Measurements from ENCODE around the gene TRIM7. TPM values are rescaled to one million over a fixed set of nuclear protein-coding genes. Genes with fewer than 3 reads are reported as not detected.

Gene TRIM7
- total RNA-seq, 4 donors from 2014 or later, result 3.7 to 12.1 (median 10.6) TPM

- 43% methylated on average over 8 of the region's 8 CpGs for WGBS, 2 donors
- Histone ChIP-seq H3K27me3 (no peaks in the 10 kb centered on the region), H3K4me3 (peak overlapping the region in 1 of 4 donors; percentile 67), H3K36me3 (no peaks in the 10 kb centered on the region), H3K27ac (peak overlapping the region in 3 of 4 donors; percentile 90 to 92 (median 91)), H3K4me1 (peaks cover 0 to 34% (median 3%) of the 10 kb centered on the region in 4 donors), H3K9me3 (no peaks in the 10 kb centered on the region)
- DNase-seq (ENCODE audit: low spot score in 2 of 2), result no peak
- no peak for TF ChIP-seq EP300 (IDR thresholded peaks at IDR 0.05)
These were observed 18.0 kb downstream of the TRIM7 start for GRCh38 chr5:181186986-181187499.

DNA sequence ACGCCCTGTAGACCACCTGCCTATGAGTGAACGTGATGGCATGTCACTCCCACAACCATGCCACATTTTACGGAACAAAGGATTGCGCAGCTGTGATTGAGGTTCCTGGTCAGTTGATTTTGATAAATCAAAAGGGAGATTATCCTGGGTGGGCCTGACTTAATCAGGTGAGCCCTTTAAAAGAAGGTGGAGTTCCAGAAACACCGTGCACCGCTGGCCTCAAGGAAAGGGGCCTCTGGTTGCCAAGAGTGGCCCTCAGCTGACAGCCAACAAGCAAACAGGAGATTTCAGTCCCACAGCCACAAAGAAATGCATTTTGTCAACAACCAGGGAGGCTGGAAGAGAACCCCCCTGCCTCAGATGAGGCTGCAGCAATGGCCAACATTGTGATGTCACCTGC, 19.0 kb downstream of the TRIM7 start:
- Histone ChIP-seq H3K27me3 (no peaks in the 10 kb centered on the region), H3K9me3 (no peaks in the 10 kb centered on the region), H3K27ac (no peak overlapping the region), H3K4me3 (no peak overlapping the region), H3K4me1 (peaks cover 0 to 38% (median 3%) of the 10 kb centered on the region in 4 donors), H3K36me3 (no peaks in the 10 kb centered on the region)
- 92 to 94% methylated on average over 6 of the region's 6 CpGs for WGBS, 2 donors
- no peak for TF ChIP-seq EP300 (IDR thresholded peaks at IDR 0.05)
- TF ChIP-seq POLR2A (IDR thresholded peaks at IDR 0.05), result no peak
- TF ChIP-seq CTCF (IDR thresholded peaks at IDR 0.05), result no peak
- DNase-seq (ENCODE audit: low spot score in 2 of 2), result no peak

- 91 to 96% methylated on average over 13 of the region's 13 CpGs for WGBS, 2 donors
- no peak overlapping the region for H3K27ac ChIP-seq
- H3K36me3 ChIP-seq, result no peaks in the 10 kb centered on the region
- no peak overlapping the region for H3K4me3 ChIP-seq
- no peaks in the 10 kb centered on the region for H3K9me3 ChIP-seq
- no peak for DNase-seq (ENCODE audit: low spot score in 2 of 2)
- H3K4me1 ChIP-seq, result peaks cover 0 to 35% (median 3%) of the 10 kb centered on the region in 4 donors
- H3K27me3 ChIP-seq, result no peaks in the 10 kb centered on the region
- TF ChIP-seq POLR2A (IDR thresholded peaks at IDR 0.05) (no peak), EP300 (IDR thresholded peaks at IDR 0.05) (no peak), CTCF (IDR thresholded peaks at IDR 0.05) (no peak)
These were observed 19.4 kb downstream of the TRIM7 start for GRCh38 chr5:181185560-181185959.

DNA sequence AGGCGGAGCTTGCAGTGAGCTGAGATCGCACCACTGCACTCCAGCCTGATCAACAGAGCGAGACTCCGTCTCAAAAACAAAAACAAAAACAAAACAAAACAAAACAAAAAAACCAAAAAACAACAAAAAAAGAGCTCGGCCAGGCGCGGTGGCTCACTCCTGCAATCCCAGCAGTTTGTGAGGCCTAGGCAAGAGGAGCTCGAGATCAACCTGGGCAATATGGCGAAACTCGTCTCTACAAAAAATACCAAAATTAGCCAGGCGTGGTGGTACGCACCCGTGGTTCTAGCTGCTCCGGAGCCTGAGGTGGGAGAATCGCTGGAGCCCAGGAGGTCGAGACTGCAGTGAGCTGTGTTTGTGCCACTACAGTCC, 20.2 kb downstream of the TRIM7 start:
- TF ChIP-seq POLR2A (IDR thresholded peaks at IDR 0.05) (no peak), CTCF (IDR thresholded peaks at IDR 0.05) (no peak), EP300 (IDR thresholded peaks at IDR 0.05) (no peak)
- peaks cover 0 to 32% (median 3%) of the 10 kb centered on the region in 4 donors for H3K4me1 ChIP-seq
- H3K4me3 ChIP-seq, result peak overlapping the region in 2 of 4 donors; percentile 55 to 74
- H3K9me3 ChIP-seq, result no peaks in the 10 kb centered on the region
- peak overlapping the region in 1 of 4 donors; percentile 78 for H3K27ac ChIP-seq
- H3K36me3 ChIP-seq, result no peaks in the 10 kb centered on the region
- 87 to 90% methylated on average over 16 of the region's 16 CpGs for WGBS, 2 donors
- DNase-seq (ENCODE audit: low spot score in 2 of 2), result no peak
- H3K27me3 ChIP-seq, result no peaks in the 10 kb centered on the region

DNA sequence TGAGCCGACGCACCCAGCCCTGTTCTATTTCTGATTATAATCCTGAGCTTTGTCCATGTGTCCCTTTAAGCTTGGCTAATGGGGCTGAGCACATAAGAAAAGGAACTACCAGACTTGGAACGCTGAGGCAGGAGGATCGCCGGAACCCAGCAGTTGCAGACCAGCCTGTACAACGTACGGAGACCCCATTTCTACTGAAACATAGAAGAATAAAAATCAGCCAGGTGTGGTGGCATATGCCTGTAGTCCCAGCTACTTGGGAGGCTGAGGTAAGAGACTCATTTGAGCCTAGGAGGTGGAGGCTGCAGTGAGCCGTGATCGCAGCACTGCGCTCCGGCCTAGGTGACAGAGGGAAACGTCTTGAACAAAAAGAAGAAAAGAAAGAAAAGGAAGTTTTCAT, 22.3 kb downstream of the TRIM7 start:
- H3K4me3 ChIP-seq, result peak overlapping the region in 1 of 4 donors; percentile 17
- H3K27me3 ChIP-seq, result no peaks in the 10 kb centered on the region
- peaks cover 0 to 28% (median 2%) of the 10 kb centered on the region in 4 donors for H3K4me1 ChIP-seq
- 83% methylated on average over 12 of the region's 12 CpGs for WGBS, 2 donors
- no peaks in the 10 kb centered on the region for H3K9me3 ChIP-seq
- H3K36me3 ChIP-seq, result no peaks in the 10 kb centered on the region
- no peak for DNase-seq (ENCODE audit: low spot score in 2 of 2)
- peak overlapping the region in 1 of 4 donors; percentile 21 for H3K27ac ChIP-seq
- TF ChIP-seq POLR2A (IDR thresholded peaks at IDR 0.05) (no peak), EP300 (IDR thresholded peaks at IDR 0.05) (no peak), CTCF (IDR thresholded peaks at IDR 0.05) (no peak)
